ENCODE results near the gene AGAP3. TPM values are rescaled to one million over a fixed set of nuclear protein-coding genes. Genes with fewer than 3 reads are reported as not detected.
A peak's percentile ranks its signal among the peaks of the same experiment; 100 is the strongest.

The AGAP3 gene
- total RNA-seq, 1 donor from 2014 or later, result 135 TPM

DNA sequence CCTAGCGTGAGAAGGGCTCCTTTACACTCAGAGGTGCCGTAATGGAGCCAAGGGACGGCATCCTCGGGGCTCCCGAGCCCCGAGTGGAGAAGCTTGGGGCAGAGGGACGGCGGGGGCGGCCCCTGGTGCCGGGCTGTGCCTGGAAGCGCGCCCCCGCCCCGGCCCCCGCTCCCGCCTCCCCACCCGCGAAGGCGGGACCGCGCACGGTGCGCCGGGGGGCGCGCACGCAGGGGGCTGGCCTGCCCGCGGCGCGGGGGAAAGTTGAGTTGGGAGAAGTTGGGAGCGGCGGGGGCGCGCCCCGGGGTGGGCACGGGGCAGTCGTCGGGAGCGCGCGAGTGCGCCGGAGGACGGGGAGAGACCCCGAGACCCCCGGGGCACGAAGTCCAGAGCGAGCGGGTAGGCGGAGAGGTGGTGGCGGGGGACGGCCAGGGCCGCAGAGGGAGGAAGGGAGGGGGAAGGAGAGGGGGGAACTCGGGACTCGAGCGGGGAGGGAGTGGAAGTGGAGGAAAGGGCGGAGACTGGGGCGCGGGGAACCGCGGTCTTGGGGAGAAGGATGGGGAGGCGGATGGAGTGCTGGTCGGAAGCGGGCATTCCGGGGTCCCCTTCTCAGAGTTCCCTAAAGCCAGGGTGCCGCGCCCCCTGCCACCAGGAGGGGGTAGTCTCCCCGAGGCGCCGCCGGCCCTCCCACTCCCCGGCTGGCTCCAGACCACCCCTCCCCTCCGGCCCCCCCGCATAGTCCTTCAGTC lies 26.7 kb upstream of the AGAP3 start, which contains the start of gene SLC4A2:
Gene SLC4A2 (plus strand): TSS at position 223 of the 746 bp plus-strand sequence. CDS start 2,399 bp downstream, outside the sequence.
- Mint-ChIP-seq H3K9me3 (ENCODE audit: unreplicated experiment) (no peaks in the 10 kb centered on the region), H3K4me3 (ENCODE audit: unreplicated experiment) (peak within 1 kb of the TSS; percentile 89), H3K27me3 (ENCODE audit: unreplicated experiment) (no peaks in the 10 kb centered on the region), H3K36me3 (ENCODE audit: unreplicated experiment) (no peaks in the 10 kb centered on the region), H3K4me1 (ENCODE audit: unreplicated experiment) (peaks cover 51% of the 10 kb centered on the region), H3K27ac (ENCODE audit: unreplicated experiment) (peak within 1 kb of the TSS; percentile 95)
- DNase-seq (ENCODE audit: extremely low spot score, unreplicated experiment), result no peak
- TF ChIP-seq, protein P1, sequence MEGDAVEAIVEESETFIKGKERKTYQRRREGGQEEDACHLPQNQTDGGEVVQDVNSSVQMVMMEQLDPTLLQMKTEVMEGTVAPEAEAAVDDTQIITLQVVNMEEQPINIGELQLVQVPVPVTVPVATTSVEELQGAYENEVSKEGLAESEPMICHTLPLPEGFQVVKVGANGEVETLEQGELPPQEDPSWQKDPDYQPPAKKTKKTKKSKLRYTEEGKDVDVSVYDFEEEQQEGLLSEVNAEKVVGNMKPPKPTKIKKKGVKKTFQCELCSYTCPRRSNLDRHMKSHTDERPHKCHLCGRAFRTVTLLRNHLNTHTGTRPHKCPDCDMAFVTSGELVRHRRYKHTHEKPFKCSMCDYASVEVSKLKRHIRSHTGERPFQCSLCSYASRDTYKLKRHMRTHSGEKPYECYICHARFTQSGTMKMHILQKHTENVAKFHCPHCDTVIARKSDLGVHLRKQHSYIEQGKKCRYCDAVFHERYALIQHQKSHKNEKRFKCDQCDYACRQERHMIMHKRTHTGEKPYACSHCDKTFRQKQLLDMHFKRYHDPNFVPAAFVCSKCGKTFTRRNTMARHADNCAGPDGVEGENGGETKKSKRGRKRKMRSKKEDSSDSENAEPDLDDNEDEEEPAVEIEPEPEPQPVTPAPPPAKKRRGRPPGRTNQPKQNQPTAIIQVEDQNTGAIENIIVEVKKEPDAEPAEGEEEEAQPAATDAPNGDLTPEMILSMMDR (IDR thresholded peaks at IDR 0.05), result peak; percentile 69

DNA sequence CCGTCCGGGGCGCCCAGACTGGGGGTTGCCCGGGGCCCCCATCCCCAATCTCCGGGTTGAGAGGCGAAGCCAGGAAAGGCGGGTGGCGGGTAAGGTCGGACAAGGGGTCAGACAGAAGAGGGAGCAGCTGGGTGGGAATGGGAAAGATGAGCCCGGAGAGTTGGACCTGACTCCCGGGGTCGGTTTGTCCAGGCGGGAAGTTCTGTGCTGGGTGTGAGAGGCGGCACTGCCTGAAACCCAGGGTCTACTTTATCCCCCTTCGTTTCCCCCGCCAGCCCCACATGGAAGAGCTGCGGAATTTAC lies 26.2 kb upstream of the AGAP3 start:
- no peaks in the 10 kb centered on the region for H3K27me3 Mint-ChIP-seq (ENCODE audit: unreplicated experiment)

DNA sequence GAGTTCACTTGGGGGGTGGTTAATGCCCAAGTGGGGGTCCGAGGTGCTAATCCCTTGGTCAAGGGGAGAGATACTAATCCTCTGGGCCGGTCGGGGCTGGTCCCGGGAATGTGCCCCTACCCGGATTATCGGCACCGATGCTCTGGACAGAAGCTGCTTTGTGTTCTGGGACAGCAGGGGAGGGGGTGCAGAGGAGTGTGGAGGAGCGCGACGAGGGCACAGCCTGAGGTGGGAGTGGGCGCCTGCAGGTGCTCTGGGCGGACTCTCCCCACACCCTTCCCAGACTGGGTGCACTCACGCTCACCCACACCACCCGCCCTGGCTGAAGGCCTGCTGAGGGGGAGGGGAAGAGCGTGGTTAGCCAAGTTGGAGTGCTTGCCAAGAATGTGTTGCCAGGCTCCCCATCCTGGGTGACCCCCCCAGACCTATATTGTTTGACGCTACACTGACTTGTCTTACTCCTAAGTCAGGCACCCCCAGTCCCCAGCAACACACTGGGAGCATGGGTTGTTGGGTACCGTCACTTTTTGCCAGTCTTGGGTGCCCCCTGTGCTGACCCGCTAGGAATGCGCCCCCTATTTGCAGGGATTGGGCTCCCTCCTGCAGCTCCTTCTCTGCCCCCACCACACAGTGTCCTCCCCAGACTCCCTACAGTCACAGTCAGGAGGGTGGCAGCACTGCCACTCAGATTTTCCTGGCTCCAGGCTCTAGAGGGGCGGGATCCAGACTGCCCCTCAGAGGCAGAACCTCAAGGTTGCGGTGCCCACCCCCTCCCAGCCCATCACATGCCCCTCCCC lies 25.7 kb upstream of the AGAP3 start:
- Mint-ChIP-seq H3K36me3 (ENCODE audit: unreplicated experiment) (peaks cover 5% of the 10 kb centered on the region), H3K4me3 (ENCODE audit: unreplicated experiment) (peak overlapping the region; percentile 89), H3K4me1 (ENCODE audit: unreplicated experiment) (peaks cover 51% of the 10 kb centered on the region), H3K27ac (ENCODE audit: unreplicated experiment) (peak overlapping the region; percentile 92), H3K27me3 (ENCODE audit: unreplicated experiment) (no peaks in the 10 kb centered on the region), H3K9me3 (ENCODE audit: unreplicated experiment) (no peaks in the 10 kb centered on the region)
- no peak for DNase-seq (ENCODE audit: extremely low spot score, unreplicated experiment)
- TF ChIP-seq, protein P1 (IDR thresholded peaks at IDR 0.05), result peak; percentile 29

More for the DNA sequence above, 26.2 kb upstream of the AGAP3 start:
- Mint-ChIP-seq H3K36me3 (ENCODE audit: unreplicated experiment) (no peaks in the 10 kb centered on the region), H3K27ac (ENCODE audit: unreplicated experiment) (peak overlapping the region; percentile 92), H3K4me1 (ENCODE audit: unreplicated experiment) (peaks cover 51% of the 10 kb centered on the region), H3K9me3 (ENCODE audit: unreplicated experiment) (no peaks in the 10 kb centered on the region), H3K4me3 (ENCODE audit: unreplicated experiment) (peak overlapping the region; percentile 89)
- DNase-seq (ENCODE audit: extremely low spot score, unreplicated experiment), result no peak
- TF ChIP-seq, protein P1 (IDR thresholded peaks at IDR 0.05), result peak; percentile 3

DNA sequence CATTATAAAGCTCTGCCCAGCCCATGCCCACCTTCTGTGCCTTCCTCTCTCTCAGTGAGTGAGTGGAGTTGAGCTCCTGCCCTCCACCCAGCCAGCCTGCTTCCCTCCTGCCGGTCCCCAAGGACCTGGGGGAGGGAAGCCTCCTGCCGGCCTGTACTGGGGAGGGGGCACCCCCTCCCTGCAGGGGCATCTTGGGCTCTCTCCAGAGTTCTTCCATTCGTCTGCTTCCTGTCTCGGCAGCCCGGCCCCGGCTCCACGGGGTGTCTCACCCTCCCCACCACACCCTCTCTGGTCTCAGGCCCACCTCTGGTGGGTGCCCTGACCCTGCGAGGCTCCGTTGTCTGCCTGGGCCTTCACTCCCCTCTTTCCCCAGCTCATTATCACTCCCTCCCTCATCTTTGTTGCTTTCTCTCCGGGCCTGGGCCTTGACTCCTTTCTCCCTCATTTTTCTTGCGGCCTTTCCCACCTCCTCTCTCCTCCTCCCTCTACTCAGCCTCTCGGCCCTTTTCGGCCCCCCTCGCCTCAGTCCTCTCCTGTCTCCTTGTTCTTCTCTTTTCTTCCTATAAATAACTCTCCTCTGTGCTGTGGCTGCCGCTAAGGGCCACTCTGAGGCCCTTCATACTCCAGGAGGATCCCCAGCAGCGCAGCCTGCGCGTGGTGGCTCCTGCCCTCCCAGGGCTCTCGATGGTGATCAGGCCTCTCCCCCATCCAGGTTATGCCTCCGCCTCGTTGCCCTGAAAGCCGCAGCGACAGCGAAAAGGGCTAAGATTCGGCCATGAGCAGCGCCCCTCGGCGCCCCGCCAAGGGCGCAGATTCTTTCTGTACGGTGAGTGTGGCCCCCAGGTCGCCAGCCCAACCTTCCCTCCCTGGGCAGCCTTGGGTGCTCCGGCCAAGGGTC lies 24.8 kb upstream of the AGAP3 start:
- Mint-ChIP-seq H3K27ac (ENCODE audit: unreplicated experiment) (peak overlapping the region; percentile 92), H3K36me3 (ENCODE audit: unreplicated experiment) (peaks cover 5% of the 10 kb centered on the region), H3K9me3 (ENCODE audit: unreplicated experiment) (no peaks in the 10 kb centered on the region), H3K27me3 (ENCODE audit: unreplicated experiment) (no peaks in the 10 kb centered on the region), H3K4me1 (ENCODE audit: unreplicated experiment) (peaks cover 49% of the 10 kb centered on the region), H3K4me3 (ENCODE audit: unreplicated experiment) (peak overlapping the region; percentile 89)
- TF ChIP-seq, protein P1 (IDR thresholded peaks at IDR 0.05), result no peak
- no peak for DNase-seq (ENCODE audit: extremely low spot score, unreplicated experiment)
